OCI-M2 (cell line): ENCODE measurements around the gene GPR135.

ENCODE experiments used
- DNase-seq: peaks from one replicate; lab custom pipeline; 2025; ENCODE audit not compliant: unreplicated experiment; lab: John Stamatoyannopoulos, UW

The GPR135 gene

GRCh38 chr14:59425322-59425935 lies 39.8 kb downstream of the GPR135 start:
- DNase-seq = no peak

- DNase-seq = no peak
Measured at GRCh38 chr14:59424341-59425071, 40.7 kb downstream of the GPR135 start.

GRCh38 chr14:59422069-59422881 lies 42.9 kb downstream of the GPR135 start:
- DNase-seq = no peak

GRCh38 chr14:59419303-59419702 lies 45.9 kb downstream of the GPR135 start:
- DNase-seq = no peak

- no peak for DNase-seq
Measured at GRCh38 chr14:59417311-59417710, 47.9 kb downstream of the GPR135 start.

- no peak for DNase-seq
Measured at GRCh38 chr14:59415836-59416602, 49.2 kb downstream of the GPR135 start.
